Activated naive CD4-positive, alpha-beta T cell treated with anti-CD3 and anti-CD28 coated beads, Interleukin-2, amount 10 ng/mL, durations not matched to agents 7 days and 5 days (primary cell): ENCODE measurements around the gene C5orf47.
A peak's percentile ranks its signal among the peaks of the same experiment; 100 is the strongest.
"Not testable (repeated sequence)": the region's sequence is repeated elsewhere in the genome, so short reads cannot be mapped to it uniquely, and the experiment has no call there.

Experiments used
- CTCF ChIA-PET: fragments of 350-600 bp; sonication (Branson Sonifier 250); formaldehyde crosslinking; loops from one replicate; lab custom pipeline; 2021; ENCODE audit warnings: antibody characterized with exemption; lab: Charles Lee
- DNase-seq: peaks from one replicate; pipeline ENCODE4 v3.0.0-alpha.2; 2020
- H3K27ac Mint-ChIP-seq: one replicate; pipeline ENCODE4 v1.8.0; 2021; ENCODE audit warnings: mild to moderate bottlenecking, moderate library complexity, mixed read lengths
- H3K27me3 Mint-ChIP-seq: one replicate; pipeline ENCODE4 v1.8.0; 2021; ENCODE audit warnings: mild to moderate bottlenecking, mixed read lengths
- H3K36me3 Mint-ChIP-seq: one replicate; pipeline ENCODE4 v1.8.0; 2021; ENCODE audit warnings: mixed read lengths
- H3K4me1 Mint-ChIP-seq: one replicate; pipeline ENCODE4 v1.8.0; 2021; ENCODE audit warnings: mixed read lengths
- H3K4me3 Mint-ChIP-seq: one replicate; pipeline ENCODE4 v1.8.0; 2021; ENCODE audit warnings: mild to moderate bottlenecking, moderate library complexity, mixed read lengths
- H3K9me3 Mint-ChIP-seq: one replicate; pipeline ENCODE4 v1.8.0; 2021; ENCODE audit warnings: mixed read lengths

Gene C5orf47

GRCh38 chr5:173981185-173981761, 7.7 kb upstream of the C5orf47 start:
- no peak for DNase-seq
- peaks cover 22% of the 10 kb centered on the region for H3K27me3 Mint-ChIP-seq

GRCh38 chr5:173984218-173984617, 4.8 kb upstream of the C5orf47 start:
- H3K27ac Mint-ChIP-seq = no peak overlapping the region
- H3K27me3 Mint-ChIP-seq = peaks cover 14% of the 10 kb centered on the region
- H3K9me3 Mint-ChIP-seq = no peaks in the 10 kb centered on the region
- CTCF ChIA-PET = no interaction called here
- no peak for DNase-seq
- no peaks in the 10 kb centered on the region for H3K36me3 Mint-ChIP-seq
- no peak overlapping the region for H3K4me3 Mint-ChIP-seq
- no peaks in the 10 kb centered on the region for H3K4me1 Mint-ChIP-seq

More at GRCh38 chr5:173981185-173981761, 7.7 kb upstream of the C5orf47 start:
- H3K9me3 Mint-ChIP-seq = no peaks in the 10 kb centered on the region
- no peak overlapping the region for H3K4me3 Mint-ChIP-seq
- CTCF ChIA-PET = interaction anchor here (1.0 to 1.8 kb wide), 4 partner anchors 8 to 364 kb away, joined by 3 to 6 read pairs (median 4); no protein-coding TSS in a partner anchor
- no peaks in the 10 kb centered on the region for H3K4me1 Mint-ChIP-seq
- no peak overlapping the region for H3K27ac Mint-ChIP-seq
- H3K36me3 Mint-ChIP-seq = no peaks in the 10 kb centered on the region

- no peaks in the 10 kb centered on the region for H3K4me1 Mint-ChIP-seq
- peaks cover 3% of the 10 kb centered on the region for H3K27me3 Mint-ChIP-seq
- no peaks in the 10 kb centered on the region for H3K36me3 Mint-ChIP-seq
- no peak overlapping the region for H3K4me3 Mint-ChIP-seq
- CTCF ChIA-PET = interaction anchor here (0.7 kb wide), 1 partner anchor 418 kb away, joined by 3 read pairs; no protein-coding TSS in a partner anchor
- H3K9me3 Mint-ChIP-seq = no peaks in the 10 kb centered on the region
- H3K27ac Mint-ChIP-seq = no peak overlapping the region
- no peak for DNase-seq
These were observed 587 bp downstream of the C5orf47 start for GRCh38 chr5:173989432-173990082.

- Mint-ChIP-seq H3K27ac (no peak overlapping the region), H3K36me3 (no peaks in the 10 kb centered on the region), H3K27me3 (peaks cover 7% of the 10 kb centered on the region), H3K9me3 (no peaks in the 10 kb centered on the region), H3K4me1 (no peaks in the 10 kb centered on the region), H3K4me3 (no peak overlapping the region)
- CTCF ChIA-PET = no interaction called here
- no peak for DNase-seq
These were observed 8.4 kb downstream of the C5orf47 start for GRCh38 chr5:173997331-173997730.

- H3K27ac Mint-ChIP-seq = no peak overlapping the region
- no peaks in the 10 kb centered on the region for H3K4me1 Mint-ChIP-seq
- H3K4me3 Mint-ChIP-seq = no peak overlapping the region
- CTCF ChIA-PET = no interaction called here
- DNase-seq = no peak
- H3K36me3 Mint-ChIP-seq = no peaks in the 10 kb centered on the region
- no peaks in the 10 kb centered on the region for H3K9me3 Mint-ChIP-seq
- peaks cover 7% of the 10 kb centered on the region for H3K27me3 Mint-ChIP-seq
These were observed 9.6 kb downstream of the C5orf47 start for GRCh38 chr5:173998531-173998930.

GRCh38 chr5:174000076-174000475, 11.1 kb downstream of the C5orf47 start:
- no peak for DNase-seq
- Mint-ChIP-seq H3K4me1 (no peaks in the 10 kb centered on the region), H3K36me3 (no peaks in the 10 kb centered on the region), H3K27ac (no peak overlapping the region), H3K4me3 (no peak overlapping the region), H3K9me3 (no peaks in the 10 kb centered on the region), H3K27me3 (peaks cover 4% of the 10 kb centered on the region)
- CTCF ChIA-PET = no interaction called here

GRCh38 chr5:174003795-174004194, 14.8 kb downstream of the C5orf47 start:
- no peak overlapping the region for H3K27ac Mint-ChIP-seq
- no peaks in the 10 kb centered on the region for H3K4me1 Mint-ChIP-seq
- no peaks in the 10 kb centered on the region for H3K9me3 Mint-ChIP-seq
- no peaks in the 10 kb centered on the region for H3K27me3 Mint-ChIP-seq
- CTCF ChIA-PET = no interaction called here
- DNase-seq = no peak
- no peak overlapping the region for H3K4me3 Mint-ChIP-seq
- H3K36me3 Mint-ChIP-seq = no peaks in the 10 kb centered on the region

- H3K9me3 Mint-ChIP-seq = no peaks in the 10 kb centered on the region
- H3K36me3 Mint-ChIP-seq = no peaks in the 10 kb centered on the region
- H3K4me1 Mint-ChIP-seq = no peaks in the 10 kb centered on the region
- DNase-seq = no peak
- no peak overlapping the region for H3K27ac Mint-ChIP-seq
- no peaks in the 10 kb centered on the region for H3K27me3 Mint-ChIP-seq
- no peak overlapping the region for H3K4me3 Mint-ChIP-seq
- CTCF ChIA-PET = no interaction called here
These were observed 20.0 kb downstream of the C5orf47 start for GRCh38 chr5:174008922-174009321.

GRCh38 chr5:174010365-174010764, 21.4 kb downstream of the C5orf47 start:
- H3K27me3 Mint-ChIP-seq = no peaks in the 10 kb centered on the region
- CTCF ChIA-PET = no interaction called here
- DNase-seq = no peak
- H3K4me3 Mint-ChIP-seq = no peak overlapping the region
- no peak overlapping the region for H3K27ac Mint-ChIP-seq
- H3K36me3 Mint-ChIP-seq = no peaks in the 10 kb centered on the region
- no peaks in the 10 kb centered on the region for H3K9me3 Mint-ChIP-seq
- no peaks in the 10 kb centered on the region for H3K4me1 Mint-ChIP-seq

- CTCF ChIA-PET = no interaction called here
- Mint-ChIP-seq H3K4me3 (no peak overlapping the region), H3K27me3 (no peaks in the 10 kb centered on the region), H3K36me3 (no peaks in the 10 kb centered on the region), H3K27ac (no peak overlapping the region), H3K4me1 (no peaks in the 10 kb centered on the region), H3K9me3 (no peaks in the 10 kb centered on the region)
- no peak for DNase-seq
These were observed 22.5 kb downstream of the C5orf47 start for GRCh38 chr5:174011441-174011840.

GRCh38 chr5:174020069-174020927, 31.3 kb downstream of the C5orf47 start:
- H3K4me3 Mint-ChIP-seq, H3K36me3 Mint-ChIP-seq, H3K9me3 Mint-ChIP-seq, H3K4me1 Mint-ChIP-seq, H3K27me3 Mint-ChIP-seq, H3K27ac Mint-ChIP-seq: not testable (repeated sequence)
- DNase-seq = peak; percentile 24
- CTCF ChIA-PET = interaction anchor here (1.3 kb wide), 1 partner anchor 292 kb away, joined by 3 read pairs; no protein-coding TSS in a partner anchor

GRCh38 chr5:174020928-174021304, 31.9 kb downstream of the C5orf47 start:
- Mint-ChIP-seq H3K27ac (no peak overlapping the region), H3K4me3 (no peak overlapping the region), H3K27me3 (peaks cover 5% of the 10 kb centered on the region), H3K36me3 (no peaks in the 10 kb centered on the region), H3K4me1 (no peaks in the 10 kb centered on the region), H3K9me3 (no peaks in the 10 kb centered on the region)
- CTCF ChIA-PET = interaction anchor here (1.3 kb wide), 1 partner anchor 291 kb away, joined by 3 read pairs; no protein-coding TSS in a partner anchor
- no peak for DNase-seq

GRCh38 chr5:174022384-174023095, 33.6 kb downstream of the C5orf47 start:
- Mint-ChIP-seq H3K27me3 (peaks cover 5% of the 10 kb centered on the region), H3K4me3 (no peak overlapping the region), H3K27ac (no peak overlapping the region), H3K36me3 (no peaks in the 10 kb centered on the region), H3K9me3 (no peaks in the 10 kb centered on the region), H3K4me1 (no peaks in the 10 kb centered on the region)
- no peak for DNase-seq
- CTCF ChIA-PET = no interaction called here

- Mint-ChIP-seq H3K4me3 (no peak overlapping the region), H3K4me1 (no peaks in the 10 kb centered on the region), H3K27me3 (peaks cover 3% of the 10 kb centered on the region), H3K27ac (no peak overlapping the region), H3K36me3 (no peaks in the 10 kb centered on the region), H3K9me3 (peaks cover 14% of the 10 kb centered on the region)
- no peak for DNase-seq
- CTCF ChIA-PET = interaction anchor here (0.6 kb wide), 1 partner anchor 959 kb away, joined by 3 read pairs; no protein-coding TSS in a partner anchor
These were observed 41.3 kb downstream of the C5orf47 start for GRCh38 chr5:174030286-174030685.
